Breast epithelium (tissue), 4 donors: ENCODE data around the gene RAD51D. TPM values are rescaled to one million over a fixed set of nuclear protein-coding genes. Genes with fewer than 3 reads are reported as not detected.

ENCODE experiments used
- DNase-seq, 2 donors: peaks; one replicate each; pipeline ENCODE4 v3.0.0-alpha.2; 2019; ENCODE audit warnings: low spot score in 2 of 2
- H3K27ac ChIP-seq, 2 donors: fragments of 200-600 bp; sonication (generic) in 1 of 2; one replicate each; pipeline ENCODE4 v1.5.1; 2016 to 2019; ENCODE audit warnings: mild to moderate bottlenecking in 1 of 2
- H3K27me3 ChIP-seq, 2 donors: fragments of 200-600 bp; sonication (generic) in 1 of 2; one replicate each; pipeline versions ENCODE4 v1.5.1 to v1.6.0; 2017 to 2019; ENCODE audit warnings: control low read depth in 1 of 2, mild to moderate bottlenecking in 1 of 2
- H3K36me3 ChIP-seq: fragments of 200-600 bp; one replicate; pipeline ENCODE4 v1.5.1; 2019
- H3K4me1 ChIP-seq, 2 donors: fragments of 200-600 bp; sonication (generic); one replicate each; pipeline ENCODE4 v1.5.1; 2016 to 2019; ENCODE audit warnings: control low read depth in 1 of 2
- H3K4me3 ChIP-seq, 3 donors: fragments of 200-600 bp; sonication (generic); 1 replicate in 2 of 3; 2 replicates in 1 of 3; pipeline ENCODE4 v1.5.1; 2016 to 2019; ENCODE audit warnings: mild to moderate bottlenecking in 3 of 3, moderate library complexity in 2 of 3
- H3K9me3 ChIP-seq, 2 donors: fragments of 200-600 bp; sonication (generic) in 1 of 2; one replicate each; pipeline ENCODE4 v1.5.1; 2016 to 2019; ENCODE audit warnings: control low read depth in 1 of 2
- CTCF ChIP-seq, 3 donors: fragments of 450-650 bp; IDR thresholded peaks; one replicate each; pipeline ENCODE4 v1.5.1; 2016 to 2017; ENCODE audit warnings: antibody characterized with exemption in 3 of 3, mild to moderate bottlenecking in 3 of 3, moderate library complexity in 3 of 3
- POLR2A ChIP-seq: fragments of 450-650 bp; IDR thresholded peaks from one replicate; pipeline ENCODE4 v1.6.1; 2016; ENCODE audit warnings: antibody characterized with exemption, mild to moderate bottlenecking, moderate library complexity
- POLR2AphosphoS5 ChIP-seq, 3 donors: sonication (generic); formaldehyde crosslinking; IDR thresholded peaks; one replicate each; pipeline ENCODE4 v1.6.1; 2017; ENCODE audit warnings: antibody characterized with exemption in 3 of 3
- intact Hi-C: fragments of 100-400 bp; cut with DNase I; formaldehyde crosslinking; loops from one replicate; pipeline ENCODE4 v1.15.1; 2023; ENCODE audit warnings: low total_unique reads
- total RNA-seq, 3 donors: library from RNA; depleted of rRNA; stranded (reverse); fragments of >200 nt; gene quantifications; one replicate each; pipeline ENCODE4 v1.1.0, GENCODE V29; 2016

The RAD51D gene
- total RNA-seq, 3 donors from 2014 or later, result 7.9 to 12.6 (median 10.5) TPM

DNA sequence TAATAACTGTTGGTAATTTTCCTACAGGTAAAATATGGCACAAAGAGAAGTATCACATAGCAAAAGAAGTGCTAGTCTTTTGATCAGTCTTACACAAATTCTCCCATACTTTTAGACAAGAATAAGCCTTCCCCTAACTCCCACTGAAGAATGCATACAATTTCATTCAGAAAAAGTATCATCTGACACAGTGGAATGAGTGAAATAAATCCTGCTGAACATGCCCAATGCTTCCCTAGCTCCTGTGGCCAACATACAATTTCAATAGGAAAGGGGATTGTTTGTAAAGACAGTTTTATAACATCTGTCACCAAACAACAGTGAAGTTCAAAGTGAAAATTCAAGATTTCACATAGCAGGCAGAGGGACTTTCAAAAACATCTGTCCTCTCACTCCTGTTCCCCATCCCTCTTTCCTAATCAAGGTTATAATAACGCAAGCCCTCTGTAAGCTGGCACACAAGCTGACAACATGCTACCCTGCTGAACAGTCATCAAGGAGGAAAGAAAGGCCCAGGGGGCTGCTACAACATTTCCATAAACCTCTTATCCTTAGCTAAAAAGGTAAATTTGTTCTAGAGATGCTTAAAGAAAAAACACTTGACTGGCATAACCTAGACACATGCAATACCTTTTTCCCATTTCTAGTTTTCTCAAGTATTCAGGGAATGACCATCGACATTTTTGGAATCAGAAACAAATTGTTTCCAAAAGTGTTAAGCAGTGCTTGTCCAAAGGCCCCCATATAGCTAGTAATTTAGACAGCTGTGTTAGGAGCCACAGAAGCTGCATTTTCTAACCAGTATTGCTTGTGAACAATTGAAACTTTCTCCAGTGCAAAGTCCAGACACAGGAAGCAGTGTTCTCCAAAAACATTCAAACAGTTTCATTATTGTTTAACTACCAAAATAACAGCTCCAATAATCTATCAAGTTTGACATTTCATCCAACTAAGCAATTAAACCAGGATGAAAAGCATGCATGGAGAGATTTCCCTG is 44.7 kb downstream of the RAD51D start:
- TF ChIP-seq POLR2AphosphoS5 (IDR thresholded peaks at IDR 0.05), result no peak
- TF ChIP-seq POLR2A, result no peak
- no peak for TF ChIP-seq CTCF (IDR thresholded peaks at IDR 0.05)
- intact Hi-C loops, result loop anchor here (5.0 kb wide), 1 partner anchor 818 kb away; the partner anchor contains the start of gene CCL2
- Histone ChIP-seq H3K4me1 (no peaks in the 10 kb centered on the region), H3K36me3 (no peaks in the 10 kb centered on the region), H3K4me3 (no peak overlapping the region), H3K27me3 (no peaks in the 10 kb centered on the region), H3K27ac (no peak overlapping the region), H3K9me3 (no peaks in the 10 kb centered on the region)
- no peak for DNase-seq

DNA sequence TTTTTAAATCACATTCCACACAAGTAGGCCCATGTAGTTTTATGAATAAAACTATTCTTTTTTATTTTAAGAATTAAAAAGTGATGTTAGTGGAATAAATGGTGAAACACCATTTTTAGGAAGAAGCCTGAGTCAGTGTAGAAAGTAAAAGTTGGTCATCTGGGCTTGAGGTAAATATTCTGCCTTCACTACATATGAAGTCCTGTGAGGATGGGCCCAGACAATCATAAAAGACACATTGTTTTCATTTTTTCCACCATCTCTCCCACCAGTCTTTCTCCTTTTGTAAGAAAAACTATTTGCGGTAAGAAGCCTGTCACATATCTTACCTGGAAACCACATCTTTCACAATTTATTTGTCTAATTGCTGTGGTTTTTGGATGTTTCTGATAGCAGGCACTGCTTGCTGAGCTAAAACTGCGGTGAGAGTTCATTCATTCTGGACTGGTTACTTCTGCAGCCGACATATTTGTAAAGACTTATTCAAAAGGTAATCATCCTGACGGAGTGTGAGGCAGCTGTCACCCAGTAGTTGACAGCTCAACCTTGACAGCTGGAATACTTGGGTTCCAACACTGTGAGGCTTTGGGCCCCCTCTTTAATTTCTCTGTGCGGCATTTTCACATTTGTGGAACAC is 45.6 kb downstream of the RAD51D start:
- no peaks in the 10 kb centered on the region for H3K4me1 ChIP-seq
- H3K4me3 ChIP-seq, result no peak overlapping the region
- H3K36me3 ChIP-seq, result no peaks in the 10 kb centered on the region
- H3K27me3 ChIP-seq, result no peaks in the 10 kb centered on the region
- DNase-seq, result no peak
- TF ChIP-seq POLR2AphosphoS5 (IDR thresholded peaks at IDR 0.05) (no peak), POLR2A (no peak), CTCF (IDR thresholded peaks at IDR 0.05) (no peak)
- no peaks in the 10 kb centered on the region for H3K9me3 ChIP-seq
- intact Hi-C loops, result loop anchor here (5.0 kb wide), 1 partner anchor 817 kb away; the partner anchor contains the start of gene CCL2
- H3K27ac ChIP-seq, result no peak overlapping the region

GRCh38 chr17:35073183-35073790 is 46.4 kb downstream of the RAD51D start:
- no peaks in the 10 kb centered on the region for H3K4me1 ChIP-seq
- no peaks in the 10 kb centered on the region for H3K9me3 ChIP-seq
- H3K27me3 ChIP-seq, result no peaks in the 10 kb centered on the region
- TF ChIP-seq POLR2A (no peak), POLR2AphosphoS5 (IDR thresholded peaks at IDR 0.05) (no peak), CTCF (IDR thresholded peaks at IDR 0.05) (no peak)
- no peak for DNase-seq
- no peak overlapping the region for H3K27ac ChIP-seq
- H3K4me3 ChIP-seq, result no peak overlapping the region
- intact Hi-C loops, result loop anchor here (5.0 kb wide), 1 partner anchor 816 kb away; the partner anchor contains the start of gene CCL2
- H3K36me3 ChIP-seq, result no peaks in the 10 kb centered on the region

DNA sequence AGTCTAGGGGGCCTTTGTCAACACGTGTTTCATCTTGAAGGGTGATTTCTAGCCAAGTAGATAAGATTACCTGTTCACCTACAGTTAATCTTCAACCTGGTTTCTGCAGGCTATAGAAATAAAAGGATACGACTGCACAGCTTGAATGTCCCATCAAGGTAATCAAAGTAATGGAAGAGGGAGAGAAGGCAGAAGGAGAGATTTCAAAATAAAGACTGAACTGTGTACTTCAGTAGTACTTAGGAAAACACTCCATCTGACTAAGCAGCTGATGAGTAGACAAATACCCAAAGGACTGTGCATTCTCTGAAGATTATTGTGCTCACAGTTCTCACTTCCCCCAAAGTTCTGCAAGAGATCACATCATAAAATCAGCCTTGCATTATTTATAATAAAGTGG is 50.3 kb downstream of the RAD51D start:
- intact Hi-C loops, result loop anchor here (5.0 kb wide), 1 partner anchor 403 kb away; no protein-coding TSS in a partner anchor
- Histone ChIP-seq H3K9me3 (no peaks in the 10 kb centered on the region), H3K36me3 (no peaks in the 10 kb centered on the region), H3K27me3 (no peaks in the 10 kb centered on the region), H3K27ac (no peak overlapping the region), H3K4me1 (no peaks in the 10 kb centered on the region), H3K4me3 (no peak overlapping the region)
- no peak for DNase-seq
- TF ChIP-seq CTCF (IDR thresholded peaks at IDR 0.05), result no peak
- TF ChIP-seq POLR2A, result no peak
- TF ChIP-seq POLR2AphosphoS5 (IDR thresholded peaks at IDR 0.05), result no peak
